GM23338 (cell line): Measurements from ENCODE around the gene NACA2. TPM values are rescaled to one million over a fixed set of nuclear protein-coding genes. Genes with fewer than 3 reads are reported as not detected.

ENCODE experiments used
- ATAC-seq: fragments of 200-7000 bp; cut with Tn5 transposase; 3 replicates; pipeline ENCODE4 v1.9.1; 2020
- DNase-seq: peaks from one replicate; pipeline ENCODE4 v3.0.0-alpha.2; 2015; ENCODE audit warnings: low spot score
- H2AFZ ChIP-seq: fragments of 200-600 bp; sonication (generic); 2 replicates; pipeline ENCODE4 v1.8.0; 2016; ENCODE audit warnings: antibody characterized with exemption, mild to moderate bottlenecking, moderate library complexity
- H3F3A ChIP-seq: fragments of 200-600 bp; sonication (generic); replicated peaks from 2 replicates; pipeline ENCODE4 v1.8.0; 2017; ENCODE audit warnings: antibody characterized with exemption, mixed run types, low read depth
- H3K27ac ChIP-seq: fragments of 200-600 bp; sonication (generic); 2 replicates; pipeline ENCODE4 v1.6.1; 2016; ENCODE audit warnings: low read depth
- H3K27me3 ChIP-seq: fragments of 200-600 bp; sonication (generic); 2 replicates; pipeline ENCODE4 v1.8.0; 2016; ENCODE audit warnings: mild to moderate bottlenecking, mixed run types, moderate library complexity; ENCODE audit not compliant: insufficient read depth
- H3K36me3 ChIP-seq: fragments of 200-600 bp; sonication (generic); 2 replicates; pipeline ENCODE4 v1.8.0; 2016; ENCODE audit warnings: mild to moderate bottlenecking; ENCODE audit not compliant: insufficient read depth
- H3K4me1 ChIP-seq: fragments of 200-600 bp; sonication (generic); 2 replicates; pipeline ENCODE4 v1.8.0; 2016; ENCODE audit warnings: mild to moderate bottlenecking, moderate library complexity; ENCODE audit not compliant: insufficient read depth
- H3K4me2 ChIP-seq: fragments of 200-600 bp; sonication (generic); 2 replicates; pipeline ENCODE4 v1.7.1; 2017; ENCODE audit warnings: mixed run types
- H3K4me3 ChIP-seq: fragments of 200-600 bp; sonication (generic); 2 replicates; pipeline ENCODE4 v1.6.1; 2016; ENCODE audit warnings: mixed run types
- H3K79me2 ChIP-seq: fragments of 200-600 bp; sonication (generic); replicated peaks from 2 replicates; pipeline ENCODE4 v1.8.0; 2017; ENCODE audit warnings: mild to moderate bottlenecking; ENCODE audit not compliant: insufficient read depth
- H3K9me2 ChIP-seq: fragments of 200-600 bp; sonication (generic); 2 replicates; pipeline ENCODE4 v1.8.0; 2017; ENCODE audit not compliant: insufficient read depth
- H4K20me1 ChIP-seq: fragments of 200-600 bp; sonication (generic); replicated peaks from 2 replicates; pipeline ENCODE4 v1.8.0; 2017; ENCODE audit warnings: mild to moderate bottlenecking; ENCODE audit not compliant: insufficient read depth
- H3K27ac Mint-ChIP-seq: 2 replicates; pipeline ENCODE4 v1.8.0; 2020; ENCODE audit warnings: inconsistent platforms, mild to moderate bottlenecking, moderate library complexity, mixed read lengths
- H3K27me3 Mint-ChIP-seq: 3 replicates; pipeline ENCODE4 v1.8.0; 2022; ENCODE audit warnings: low read depth, mild to moderate bottlenecking, moderate library complexity, mixed read lengths, inconsistent platforms; ENCODE audit not compliant: insufficient read depth, poor library complexity
- H3K36me3 Mint-ChIP-seq: 3 replicates; pipeline ENCODE4 v1.8.0; 2021; ENCODE audit warnings: low read depth, mild to moderate bottlenecking, inconsistent platforms, moderate library complexity, mixed read lengths
- H3K4me1 Mint-ChIP-seq: 3 replicates; pipeline ENCODE4 v1.8.0; 2020; ENCODE audit warnings: mild to moderate bottlenecking, inconsistent platforms, mixed read lengths
- H3K4me3 Mint-ChIP-seq: 3 replicates; pipeline ENCODE4 v1.8.0; 2021; ENCODE audit warnings: moderate library complexity, mild to moderate bottlenecking, inconsistent platforms, mixed read lengths
- H3K9me3 Mint-ChIP-seq: 3 replicates; pipeline ENCODE4 v1.8.0; 2020; ENCODE audit warnings: moderate library complexity, mild to moderate bottlenecking, inconsistent platforms, mixed read lengths
- EZH2 ChIP-seq: fragments of 200-600 bp; sonication (generic); IDR thresholded peaks from one replicate; pipeline ENCODE4 v1.8.0; 2017; ENCODE audit warnings: antibody characterized with exemption, mild to moderate bottlenecking, low read depth; ENCODE audit not compliant: unreplicated experiment
- JUNB ChIP-seq: IDR thresholded peaks from one replicate; pipeline ENCODE4 v1.6.1; 2016; ENCODE audit warnings: antibody characterized with exemption; ENCODE audit not compliant: unreplicated experiment
- POLR2AphosphoS5 ChIP-seq: IDR thresholded peaks from 2 replicates; pipeline ENCODE4 v1.6.1; 2016; ENCODE audit warnings: antibody characterized with exemption, low read depth
- STAT1 ChIP-seq: IDR thresholded peaks from one replicate; pipeline ENCODE4 v1.6.1; 2016; ENCODE audit warnings: antibody characterized with exemption; ENCODE audit not compliant: unreplicated experiment
- ZNF331 ChIP-seq: fragments of 250-450 bp; sonication (Bioruptor Pico); IDR thresholded peaks from 2 replicates; pipeline ENCODE4 v1.5.0; 2020; ENCODE audit warnings: low read depth, mild to moderate bottlenecking, moderate library complexity
- polyA plus RNA-seq: library from polyadenylated mRNA; unstranded; fragments of >200 nt; fragmentation: Nextera tagmentation; extraction: Ambion mirVana; gene quantifications from 2 replicates; pipeline ENCODE4 v1.2.1, GENCODE V29; 2016
- total RNA-seq: library from RNA; depleted of rRNA; stranded (reverse); fragments of >200 nt; shearing (Covaris generic); gene quantifications from 2 replicates; pipeline ENCODE4 v1.2.3, GENCODE V29; 2014
- TF ChIP-seq, protein P1 (sequence below), 2 experiments: fragments of 200-600 bp in 1 of 2; sonication (generic) in 1 of 2; conservative IDR thresholded peaks; 2 replicates each; pipeline versions ENCODE4 v1.5.1 to v1.6.1; 2016 to 2017; ENCODE audit warnings: antibody characterized with exemption in 2 of 2, low read depth in 2 of 2, mild to moderate bottlenecking in 2 of 2, moderate library complexity in 1 of 2
- TF ChIP-seq, protein P2 (sequence below): fragments of 250-450 bp; sonication (Bioruptor Pico); IDR thresholded peaks from 2 replicates; pipeline ENCODE4 v1.5.0; 2020; ENCODE audit warnings: mild to moderate bottlenecking, moderate library complexity

NACA2 gene
- total and polyA plus RNA-seq, 2 experiments from 2014 or later, result 0.65 TPM; not detected in 1

GRCh38 chr17:61581611-61582349 is 9.2 kb downstream of the NACA2 start:
- Mint-ChIP-seq H3K36me3 (no peaks in the 10 kb centered on the region), H3K27me3 (no peaks in the 10 kb centered on the region), H3K4me1 (no peaks in the 10 kb centered on the region), H3K4me3 (no peak overlapping the region), H3K9me3 (no peaks in the 10 kb centered on the region), H3K27ac (no peak overlapping the region)
- H3K27ac ChIP-seq, result no peak overlapping the region
- no peaks in the 10 kb centered on the region for H3K27me3 ChIP-seq
- no peaks in the 10 kb centered on the region for H3K4me1 ChIP-seq
- no peaks in the 10 kb centered on the region for H3K9me2 ChIP-seq
- H3F3A ChIP-seq, result no peaks in the 10 kb centered on the region
- no peak overlapping the region for H3K4me3 ChIP-seq
- H3K4me2 ChIP-seq, result no peak overlapping the region
- TF ChIP-seq JUNB (no peak), STAT1 (no peak), ZNF331 (CRISPR knock-in tag) (no peak), POLR2AphosphoS5 (no peak), EZH2 (no peak)
- TF ChIP-seq, protein P1, sequence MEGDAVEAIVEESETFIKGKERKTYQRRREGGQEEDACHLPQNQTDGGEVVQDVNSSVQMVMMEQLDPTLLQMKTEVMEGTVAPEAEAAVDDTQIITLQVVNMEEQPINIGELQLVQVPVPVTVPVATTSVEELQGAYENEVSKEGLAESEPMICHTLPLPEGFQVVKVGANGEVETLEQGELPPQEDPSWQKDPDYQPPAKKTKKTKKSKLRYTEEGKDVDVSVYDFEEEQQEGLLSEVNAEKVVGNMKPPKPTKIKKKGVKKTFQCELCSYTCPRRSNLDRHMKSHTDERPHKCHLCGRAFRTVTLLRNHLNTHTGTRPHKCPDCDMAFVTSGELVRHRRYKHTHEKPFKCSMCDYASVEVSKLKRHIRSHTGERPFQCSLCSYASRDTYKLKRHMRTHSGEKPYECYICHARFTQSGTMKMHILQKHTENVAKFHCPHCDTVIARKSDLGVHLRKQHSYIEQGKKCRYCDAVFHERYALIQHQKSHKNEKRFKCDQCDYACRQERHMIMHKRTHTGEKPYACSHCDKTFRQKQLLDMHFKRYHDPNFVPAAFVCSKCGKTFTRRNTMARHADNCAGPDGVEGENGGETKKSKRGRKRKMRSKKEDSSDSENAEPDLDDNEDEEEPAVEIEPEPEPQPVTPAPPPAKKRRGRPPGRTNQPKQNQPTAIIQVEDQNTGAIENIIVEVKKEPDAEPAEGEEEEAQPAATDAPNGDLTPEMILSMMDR (conservative IDR thresholded peaks at IDR 0.05; ENCODE audit: low read depth in 2 of 2), result no peak
- TF ChIP-seq, protein P2, sequence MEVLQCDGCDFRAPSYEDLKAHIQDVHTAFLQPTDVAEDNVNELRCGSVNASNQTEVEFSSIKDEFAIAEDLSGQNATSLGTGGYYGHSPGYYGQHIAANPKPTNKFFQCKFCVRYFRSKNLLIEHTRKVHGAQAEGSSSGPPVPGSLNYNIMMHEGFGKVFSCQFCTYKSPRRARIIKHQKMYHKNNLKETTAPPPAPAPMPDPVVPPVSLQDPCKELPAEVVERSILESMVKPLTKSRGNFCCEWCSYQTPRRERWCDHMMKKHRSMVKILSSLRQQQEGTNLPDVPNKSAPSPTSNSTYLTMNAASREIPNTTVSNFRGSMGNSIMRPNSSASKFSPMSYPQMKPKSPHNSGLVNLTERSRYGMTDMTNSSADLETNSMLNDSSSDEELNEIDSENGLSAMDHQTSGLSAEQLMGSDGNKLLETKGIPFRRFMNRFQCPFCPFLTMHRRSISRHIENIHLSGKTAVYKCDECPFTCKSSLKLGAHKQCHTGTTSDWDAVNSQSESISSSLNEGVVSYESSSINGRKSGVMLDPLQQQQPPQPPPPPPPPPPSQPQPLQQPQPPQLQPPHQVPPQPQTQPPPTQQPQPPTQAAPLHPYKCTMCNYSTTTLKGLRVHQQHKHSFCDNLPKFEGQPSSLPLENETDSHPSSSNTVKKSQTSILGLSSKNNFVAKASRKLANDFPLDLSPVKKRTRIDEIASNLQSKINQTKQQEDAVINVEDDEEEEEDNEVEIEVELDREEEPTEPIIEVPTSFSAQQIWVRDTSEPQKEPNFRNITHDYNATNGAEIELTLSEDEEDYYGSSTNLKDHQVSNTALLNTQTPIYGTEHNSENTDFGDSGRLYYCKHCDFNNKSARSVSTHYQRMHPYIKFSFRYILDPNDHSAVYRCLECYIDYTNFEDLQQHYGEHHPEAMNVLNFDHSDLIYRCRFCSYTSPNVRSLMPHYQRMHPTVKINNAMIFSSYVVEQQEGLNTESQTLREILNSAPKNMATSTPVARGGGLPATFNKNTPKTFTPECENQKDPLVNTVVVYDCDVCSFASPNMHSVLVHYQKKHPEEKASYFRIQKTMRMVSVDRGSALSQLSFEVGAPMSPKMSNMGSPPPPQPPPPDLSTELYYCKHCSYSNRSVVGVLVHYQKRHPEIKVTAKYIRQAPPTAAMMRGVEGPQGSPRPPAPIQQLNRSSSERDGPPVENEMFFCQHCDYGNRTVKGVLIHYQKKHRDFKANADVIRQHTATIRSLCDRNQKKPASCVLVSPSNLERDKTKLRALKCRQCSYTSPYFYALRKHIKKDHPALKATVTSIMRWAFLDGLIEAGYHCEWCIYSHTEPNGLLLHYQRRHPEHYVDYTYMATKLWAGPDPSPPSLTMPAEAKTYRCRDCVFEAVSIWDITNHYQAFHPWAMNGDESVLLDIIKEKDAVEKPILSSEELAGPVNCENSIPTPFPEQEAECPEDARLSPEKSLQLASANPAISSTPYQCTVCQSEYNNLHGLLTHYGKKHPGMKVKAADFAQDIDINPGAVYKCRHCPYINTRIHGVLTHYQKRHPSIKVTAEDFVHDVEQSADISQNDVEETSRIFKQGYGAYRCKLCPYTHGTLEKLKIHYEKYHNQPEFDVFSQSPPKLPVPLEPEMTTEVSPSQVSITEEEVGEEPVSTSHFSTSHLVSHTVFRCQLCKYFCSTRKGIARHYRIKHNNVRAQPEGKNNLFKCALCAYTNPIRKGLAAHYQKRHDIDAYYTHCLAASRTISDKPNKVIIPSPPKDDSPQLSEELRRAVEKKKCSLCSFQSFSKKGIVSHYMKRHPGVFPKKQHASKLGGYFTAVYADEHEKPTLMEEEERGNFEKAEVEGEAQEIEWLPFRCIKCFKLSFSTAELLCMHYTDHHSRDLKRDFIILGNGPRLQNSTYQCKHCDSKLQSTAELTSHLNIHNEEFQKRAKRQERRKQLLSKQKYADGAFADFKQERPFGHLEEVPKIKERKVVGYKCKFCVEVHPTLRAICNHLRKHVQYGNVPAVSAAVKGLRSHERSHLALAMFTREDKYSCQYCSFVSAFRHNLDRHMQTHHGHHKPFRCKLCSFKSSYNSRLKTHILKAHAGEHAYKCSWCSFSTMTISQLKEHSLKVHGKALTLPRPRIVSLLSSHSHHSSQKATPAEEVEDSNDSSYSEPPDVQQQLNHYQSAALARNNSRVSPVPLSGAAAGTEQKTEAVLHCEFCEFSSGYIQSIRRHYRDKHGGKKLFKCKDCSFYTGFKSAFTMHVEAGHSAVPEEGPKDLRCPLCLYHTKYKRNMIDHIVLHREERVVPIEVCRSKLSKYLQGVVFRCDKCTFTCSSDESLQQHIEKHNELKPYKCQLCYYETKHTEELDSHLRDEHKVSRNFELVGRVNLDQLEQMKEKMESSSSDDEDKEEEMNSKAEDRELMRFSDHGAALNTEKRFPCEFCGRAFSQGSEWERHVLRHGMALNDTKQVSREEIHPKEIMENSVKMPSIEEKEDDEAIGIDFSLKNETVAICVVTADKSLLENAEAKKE (CRISPR knock-in tag), result no peak
- DNase-seq, result no peak
- H2AFZ ChIP-seq, result no peak overlapping the region
- no peaks in the 10 kb centered on the region for H3K79me2 ChIP-seq
- no peaks in the 10 kb centered on the region for H3K36me3 ChIP-seq
- H4K20me1 ChIP-seq, result no peaks in the 10 kb centered on the region
- no peak for ATAC-seq
